GM20000 (cell line): ENCODE measurements around the gene BTBD2.

ENCODE experiments used
- DNase-seq: peaks from one replicate; pipeline ENCODE4 v3.0.0; 2012; ENCODE audit warnings: low spot score
- CTCF ChIP-seq: IDR thresholded peaks from 2 replicates; pipeline ENCODE4 v1.5.1; 2012; ENCODE audit warnings: mild to moderate bottlenecking, control low read depth; ENCODE audit errors: extremely low read depth, missing control alignments

The BTBD2 gene

GRCh38 chr19:1980091-1980808 is 35.3 kb downstream of the BTBD2 start:
- no peak for TF ChIP-seq CTCF

GRCh38 chr19:1979642-1980041 is 35.9 kb downstream of the BTBD2 start:
- no peak for DNase-seq

More at GRCh38 chr19:1980091-1980808, 35.3 kb downstream of the BTBD2 start:
- DNase-seq = no peak

GRCh38 chr19:1979017-1979416 is 36.5 kb downstream of the BTBD2 start:
- TF ChIP-seq CTCF = no peak
- no peak for DNase-seq

More at GRCh38 chr19:1979642-1980041, 35.9 kb downstream of the BTBD2 start:
- TF ChIP-seq CTCF = no peak

GRCh38 chr19:1978346-1978894 is 37.1 kb downstream of the BTBD2 start:
- TF ChIP-seq CTCF = no peak

GRCh38 chr19:1977120-1977519 is 38.4 kb downstream of the BTBD2 start:
- TF ChIP-seq CTCF = no peak

More at GRCh38 chr19:1978346-1978894, 37.1 kb downstream of the BTBD2 start:
- DNase-seq = no peak

GRCh38 chr19:1975162-1975480 is 40.4 kb downstream of the BTBD2 start:
- DNase-seq = no peak
- TF ChIP-seq CTCF = no peak

More at GRCh38 chr19:1977120-1977519, 38.4 kb downstream of the BTBD2 start:
- DNase-seq = no peak

GRCh38 chr19:1974381-1975161 is 40.9 kb downstream of the BTBD2 start:
- TF ChIP-seq CTCF = no peak
- no peak for DNase-seq
